ENCODE data around the gene OR1F1. TPM values are rescaled to one million over a fixed set of nuclear protein-coding genes. Genes with fewer than 3 reads are reported as not detected.
"Not testable (repeated sequence)": the region's sequence is repeated elsewhere in the genome, so short reads cannot be mapped to it uniquely, and the experiment has no call there.

The OR1F1 gene
- total RNA-seq, 1 donor from 2014 or later: 0.32 TPM

GRCh38 chr16:3194792-3195191, 6.8 kb downstream of the OR1F1 start:
- H3K4me3 ChIP-seq (ENCODE audit: insufficient read depth, low read depth, low read length): no peak overlapping the region
- DNase-seq (ENCODE audit: low read depth) (no peak), FAIRE-seq (no peak)
- Mint-ChIP-seq H3K4me1 (ENCODE audit: low read depth, unreplicated experiment) (no peaks in the 10 kb centered on the region), H3K36me3 (ENCODE audit: low read depth, unreplicated experiment) (no peaks in the 10 kb centered on the region), H3K27ac (ENCODE audit: unreplicated experiment) (no peak overlapping the region), H3K9me3 (ENCODE audit: unreplicated experiment) (peaks cover 7% of the 10 kb centered on the region), H3K27me3 (ENCODE audit: low read depth, unreplicated experiment) (peaks cover 37% of the 10 kb centered on the region), H3K4me3 (ENCODE audit: unreplicated experiment) (no peak overlapping the region)
- H3K9ac ChIP-seq (ENCODE audit: low read length): no peak overlapping the region
- no peaks in the 10 kb centered on the region for H3K9me3 ChIP-seq (ENCODE audit: insufficient read depth, low read depth, low read length)
- H3K27ac ChIP-seq (ENCODE audit: low read depth, low read length): no peak overlapping the region
- peaks cover 6% of the 10 kb centered on the region for H3K27me3 ChIP-seq (ENCODE audit: insufficient read depth, low read length)
- H3K79me2 ChIP-seq (ENCODE audit: insufficient read depth, low read length): no peaks in the 10 kb centered on the region
- H4K20me1 ChIP-seq (ENCODE audit: insufficient read depth, low read length): no peaks in the 10 kb centered on the region
- H2AFZ ChIP-seq (ENCODE audit: low read depth, low read length): no peak overlapping the region
- H3K4me2 ChIP-seq (ENCODE audit: low read length): no peak overlapping the region
- H3K4me1 ChIP-seq (ENCODE audit: insufficient read depth, low read length): peaks cover 2% of the 10 kb centered on the region
- no peaks in the 10 kb centered on the region for H3K36me3 ChIP-seq (ENCODE audit: insufficient read depth, low read length)
- TF ChIP-seq EZH2 (IDR thresholded peaks at IDR 0.05; ENCODE audit: insufficient read depth, low read length): no peak
- TF ChIP-seq CTCF (IDR thresholded peaks at IDR 0.05; ENCODE audit: insufficient read depth, low read depth, low read length): no peak

GRCh38 chr16:3195975-3196374, 8.0 kb downstream of the OR1F1 start:
- no peak for DNase-seq (ENCODE audit: low read depth)
- H2AFZ ChIP-seq (ENCODE audit: low read depth, low read length): no peak overlapping the region
- H3K79me2 ChIP-seq (ENCODE audit: insufficient read depth, low read length): no peaks in the 10 kb centered on the region
- no peaks in the 10 kb centered on the region for H3K27me3 ChIP-seq (ENCODE audit: insufficient read depth, low read length)
- no peak overlapping the region for H3K9ac ChIP-seq (ENCODE audit: low read length)
- no peak overlapping the region for H3K4me2 ChIP-seq (ENCODE audit: low read length)
- Mint-ChIP-seq H3K27me3 (ENCODE audit: low read depth, unreplicated experiment) (peaks cover 38% of the 10 kb centered on the region), H3K4me3 (ENCODE audit: unreplicated experiment) (no peak overlapping the region), H3K4me1 (ENCODE audit: low read depth, unreplicated experiment) (no peaks in the 10 kb centered on the region), H3K27ac (ENCODE audit: unreplicated experiment) (no peak overlapping the region), H3K9me3 (ENCODE audit: unreplicated experiment) (peaks cover 8% of the 10 kb centered on the region), H3K36me3 (ENCODE audit: low read depth, unreplicated experiment) (no peaks in the 10 kb centered on the region)
- TF ChIP-seq EZH2 (IDR thresholded peaks at IDR 0.05; ENCODE audit: insufficient read depth, low read length): no peak
- no peak for TF ChIP-seq CTCF (IDR thresholded peaks at IDR 0.05; ENCODE audit: insufficient read depth, low read depth, low read length)
- H3K36me3 ChIP-seq (ENCODE audit: insufficient read depth, low read length): no peaks in the 10 kb centered on the region
- no peaks in the 10 kb centered on the region for H3K4me1 ChIP-seq (ENCODE audit: insufficient read depth, low read length)
- H3K9me3 ChIP-seq (ENCODE audit: insufficient read depth, low read depth, low read length): no peaks in the 10 kb centered on the region
- no peak for FAIRE-seq
- no peak overlapping the region for H3K4me3 ChIP-seq (ENCODE audit: insufficient read depth, low read depth, low read length)
- H3K27ac ChIP-seq (ENCODE audit: low read depth, low read length): no peak overlapping the region
- no peaks in the 10 kb centered on the region for H4K20me1 ChIP-seq (ENCODE audit: insufficient read depth, low read length)

- not testable (repeated sequence) for H3K9me3 Mint-ChIP-seq (ENCODE audit: unreplicated experiment); H3K27me3 ChIP-seq (ENCODE audit: insufficient read depth, low read length); H3K27ac ChIP-seq (ENCODE audit: low read depth, low read length); H3K4me1 Mint-ChIP-seq (ENCODE audit: low read depth, unreplicated experiment); H3K4me1 ChIP-seq (ENCODE audit: insufficient read depth, low read length); H3K4me2 ChIP-seq (ENCODE audit: low read length); H3K79me2 ChIP-seq (ENCODE audit: insufficient read depth, low read length); H3K9me3 ChIP-seq (ENCODE audit: insufficient read depth, low read depth, low read length); H4K20me1 ChIP-seq (ENCODE audit: insufficient read depth, low read length); H3K4me3 Mint-ChIP-seq (ENCODE audit: unreplicated experiment); H3K9ac ChIP-seq (ENCODE audit: low read length); H3K36me3 ChIP-seq (ENCODE audit: insufficient read depth, low read length); H2AFZ ChIP-seq (ENCODE audit: low read depth, low read length); H3K4me3 ChIP-seq (ENCODE audit: insufficient read depth, low read depth, low read length); FAIRE-seq; DNase-seq (ENCODE audit: low read depth); H3K27ac Mint-ChIP-seq (ENCODE audit: unreplicated experiment); H3K36me3 Mint-ChIP-seq (ENCODE audit: low read depth, unreplicated experiment)
- H3K27me3 Mint-ChIP-seq (ENCODE audit: low read depth, unreplicated experiment): peaks cover 37% of the 10 kb centered on the region
These were observed 9.8 kb downstream of the OR1F1 start for GRCh38 chr16:3197694-3198333.

All from astrocyte (in vitro differentiated cells and primary cell).